Fibroblast of lung (primary cell): Measurements from ENCODE around the gene TTI1. TPM values are rescaled to one million over a fixed set of nuclear protein-coding genes. Genes with fewer than 3 reads are reported as not detected.
"Not testable (repeated sequence)": the region's sequence is repeated elsewhere in the genome, so short reads cannot be mapped to it uniquely, and the experiment has no call there.

ENCODE experiments used
- DNase-seq, 2 donors: peaks; one replicate each; pipeline versions ENCODE4 v3.0.0 to v3.0.0-alpha.2; 2010; ENCODE audit warnings: low read depth in 2 of 2
- H2AFZ ChIP-seq: 2 replicates; pipeline ENCODE4 v1.5.1; 2012; ENCODE audit warnings: low read length, control low read depth, inconsistent platforms
- H3K27ac ChIP-seq: 2 replicates; pipeline ENCODE4 v1.5.1; 2011; ENCODE audit warnings: low read length, control low read depth; ENCODE audit not compliant: insufficient read depth
- H3K27me3 ChIP-seq: 2 replicates; pipeline ENCODE4 v1.5.1; 2011; ENCODE audit warnings: mild to moderate bottlenecking, low read length; ENCODE audit not compliant: control insufficient read depth, insufficient read depth
- H3K36me3 ChIP-seq: 2 replicates; pipeline ENCODE4 v1.5.1; 2011; ENCODE audit warnings: low read length; ENCODE audit not compliant: control insufficient read depth, insufficient read depth
- H3K4me1 ChIP-seq: 2 replicates; pipeline ENCODE4 v1.5.1; 2011; ENCODE audit warnings: low read length; ENCODE audit not compliant: control insufficient read depth, insufficient read depth; ENCODE audit errors: extremely low read depth
- H3K4me2 ChIP-seq: 2 replicates; pipeline ENCODE4 v1.5.1; 2011; ENCODE audit warnings: low read length, control low read depth; ENCODE audit not compliant: insufficient read depth; ENCODE audit errors: extremely low read depth
- H3K4me3 ChIP-seq, 4 experiments: fragments of 200-600 bp in 1 of 4; sonication (generic) in 1 of 4; replicated peaks in 1 of 4; 2 replicates each; pipeline ENCODE4 v1.5.1; 2011 to 2016; ENCODE audit warnings: low read length in 4 of 4, low read depth in 3 of 4, mild to moderate bottlenecking in 3 of 4, control low read depth in 2 of 4, inconsistent platforms in 1 of 4, mixed read lengths in 1 of 4; ENCODE audit not compliant: insufficient read depth in 1 of 4; ENCODE audit errors: control extremely low read depth in 1 of 4
- H3K79me2 ChIP-seq: 2 replicates; pipeline ENCODE4 v1.5.1; 2012; ENCODE audit warnings: mild to moderate bottlenecking, low read length, inconsistent platforms; ENCODE audit not compliant: control insufficient read depth, insufficient read depth
- H3K9ac ChIP-seq: 2 replicates; pipeline ENCODE4 v1.5.1; 2011; ENCODE audit warnings: mild to moderate bottlenecking, low read length, control low read depth; ENCODE audit not compliant: insufficient read depth
- H3K9me3 ChIP-seq: 2 replicates; pipeline ENCODE4 v1.5.1; 2012; ENCODE audit warnings: low read depth, low read length; ENCODE audit not compliant: control insufficient read depth, insufficient read depth
- H4K20me1 ChIP-seq: 2 replicates; pipeline ENCODE4 v1.5.1; 2011; ENCODE audit warnings: low read length; ENCODE audit not compliant: control insufficient read depth, insufficient read depth; ENCODE audit errors: extremely low read depth
- CTCF ChIP-seq, 2 donors: IDR thresholded peaks in 1 of 2; conservative IDR thresholded peaks in 1 of 2; 1 replicate in 1 of 2; 2 replicates in 1 of 2; pipeline ENCODE4 v1.5.1; 2011 to 2012; ENCODE audit warnings: low read length in 2 of 2, control low read depth in 1 of 2, inconsistent platforms in 1 of 2, low read depth in 1 of 2, mild to moderate bottlenecking in 1 of 2
- EZH2 ChIP-seq: IDR thresholded peaks from 2 replicates; pipeline ENCODE4 v1.5.1; 2012; ENCODE audit warnings: low read length, control low read depth, mild to moderate bottlenecking; ENCODE audit errors: missing control alignments
- polyA plus RNA-seq, 2 donors: library from polyadenylated mRNA; depleted of rRNA in 1 of 2; stranded (reverse) in 1 of 2; unstranded in 1 of 2; fragments of >200 nt; gene quantifications; 2 replicates each; pipeline ENCODE4 v1.2.1, GENCODE V29; 2011 to 2012; ENCODE audit warnings: missing spikeins in 1 of 2
- total RNA-seq: library from RNA; depleted of rRNA; stranded (reverse); fragments of >200 nt; gene quantifications from 2 replicates; pipeline ENCODE4 v1.2.1, GENCODE V29; 2014

The TTI1 gene
- total and polyA plus RNA-seq, 2 donors (not counting 1 experiment from before 2014, with no cell fraction given): 12.6 to 20.0 TPM

GRCh38 chr20:38013887-38014286, 19.4 kb downstream of the TTI1 start:
- Histone ChIP-seq H3K4me1 (no peaks in the 10 kb centered on the region), H3K4me2 (no peak overlapping the region), H3K79me2 (no peaks in the 10 kb centered on the region), H2AFZ (no peak overlapping the region), H3K9ac (no peak overlapping the region), H3K36me3 (peaks cover 9% of the 10 kb centered on the region), H3K9me3 (no peaks in the 10 kb centered on the region), H3K4me3 (no peak overlapping the region), H3K27me3 (no peaks in the 10 kb centered on the region), H4K20me1 (no peaks in the 10 kb centered on the region), H3K27ac (no peak overlapping the region)
- TF ChIP-seq CTCF (conservative IDR thresholded peaks at IDR 0.05 in 1 of 2, IDR thresholded peaks at IDR 0.05 in 1 of 2; ENCODE audit: low read depth in 1 of 2, low read length in 2 of 2) (no peak), EZH2 (no peak)
- no peak for DNase-seq

- TF ChIP-seq CTCF (conservative IDR thresholded peaks at IDR 0.05 in 1 of 2, IDR thresholded peaks at IDR 0.05 in 1 of 2; ENCODE audit: low read depth in 1 of 2, low read length in 2 of 2) (no peak), EZH2 (no peak)
- H3K79me2 ChIP-seq: no peaks in the 10 kb centered on the region
- no peaks in the 10 kb centered on the region for H4K20me1 ChIP-seq
- no peak for DNase-seq
- H3K9me3 ChIP-seq: no peaks in the 10 kb centered on the region
- H3K36me3 ChIP-seq: peaks cover 8% of the 10 kb centered on the region
- H3K27me3 ChIP-seq: no peaks in the 10 kb centered on the region
- H3K4me1 ChIP-seq: no peaks in the 10 kb centered on the region
- H3K27ac ChIP-seq: no peak overlapping the region
- no peak overlapping the region for H3K9ac ChIP-seq
- H2AFZ ChIP-seq: no peak overlapping the region
- no peak overlapping the region for H3K4me2 ChIP-seq
- no peak overlapping the region for H3K4me3 ChIP-seq
These were observed 20.9 kb downstream of the TTI1 start for GRCh38 chr20:38012332-38012731.

GRCh38 chr20:38011696-38012095, 21.6 kb downstream of the TTI1 start:
- H3K4me2 ChIP-seq: no peak overlapping the region
- H2AFZ ChIP-seq: no peak overlapping the region
- no peak overlapping the region for H3K9ac ChIP-seq
- H3K27me3 ChIP-seq: no peaks in the 10 kb centered on the region
- no peak for TF ChIP-seq CTCF (conservative IDR thresholded peaks at IDR 0.05 in 1 of 2, IDR thresholded peaks at IDR 0.05 in 1 of 2; ENCODE audit: low read depth in 1 of 2, low read length in 2 of 2)
- TF ChIP-seq EZH2: no peak
- peaks cover 8% of the 10 kb centered on the region for H3K36me3 ChIP-seq
- no peaks in the 10 kb centered on the region for H3K9me3 ChIP-seq
- H3K79me2 ChIP-seq: no peaks in the 10 kb centered on the region
- no peak overlapping the region for H3K27ac ChIP-seq
- no peak overlapping the region for H3K4me3 ChIP-seq
- DNase-seq: no peak
- H3K4me1 ChIP-seq: no peaks in the 10 kb centered on the region
- H4K20me1 ChIP-seq: no peaks in the 10 kb centered on the region

GRCh38 chr20:38009416-38009815, 23.8 kb downstream of the TTI1 start:
- not testable (repeated sequence) for H3K36me3 ChIP-seq, H4K20me1 ChIP-seq, H3K9ac ChIP-seq, H3K4me2 ChIP-seq, H3K4me3 ChIP-seq, DNase-seq, H3K79me2 ChIP-seq, H3K4me1 ChIP-seq, H2AFZ ChIP-seq, H3K9me3 ChIP-seq, H3K27ac ChIP-seq, H3K27me3 ChIP-seq
